Activated CD4-positive, alpha-beta memory T cell treated with anti-CD3 and anti-CD28 coated beads, Interleukin-2, amount 10 ng/mL, durations not matched to agents 7 days and 5 days (primary cell): ENCODE results near the gene COL18A1. TPM values are rescaled to one million over a fixed set of nuclear protein-coding genes. Genes with fewer than 3 reads are reported as not detected.

Experiments
- CTCF ChIA-PET: fragments of 350-600 bp; sonication (Branson Sonifier 250); formaldehyde crosslinking; loops from one replicate; lab custom pipeline; 2021; ENCODE audit warnings: antibody characterized with exemption, inconsistent platforms; lab: Charles Lee
- POLR2A ChIA-PET: fragments of 350-600 bp; sonication (Branson Sonifier 250); formaldehyde crosslinking; loops from one replicate; lab custom pipeline; 2021; ENCODE audit warnings: antibody characterized with exemption; lab: Charles Lee
- DNase-seq: peaks from one replicate; pipeline ENCODE4 v3.0.0-alpha.2; 2020
- H3K27ac Mint-ChIP-seq: one replicate; pipeline ENCODE4 v1.8.0; 2021; ENCODE audit warnings: mild to moderate bottlenecking, mixed read lengths
- H3K27me3 Mint-ChIP-seq: one replicate; pipeline ENCODE4 v1.8.0; 2021; ENCODE audit warnings: mixed read lengths
- H3K36me3 Mint-ChIP-seq: one replicate; pipeline ENCODE4 v1.8.0; 2021; ENCODE audit warnings: low read depth, mixed read lengths
- H3K4me1 Mint-ChIP-seq: one replicate; pipeline ENCODE4 v1.8.0; 2021; ENCODE audit warnings: mixed read lengths
- H3K4me3 Mint-ChIP-seq: one replicate; pipeline ENCODE4 v1.8.0; 2021; ENCODE audit warnings: mild to moderate bottlenecking, mixed read lengths
- H3K9me3 Mint-ChIP-seq: one replicate; pipeline ENCODE4 v1.8.0; 2021; ENCODE audit warnings: mixed read lengths
- total RNA-seq, 2 experiments: library from RNA; stranded (reverse); gene quantifications; one replicate each; pipeline ENCODE4 v1.2.3, GENCODE V29; 2021

COL18A1 gene
- total RNA-seq, 2 experiments from 2014 or later, result 2.2 to 3.9 TPM

GRCh38 chr21:45450423-45451090 lies 45.6 kb downstream of the COL18A1 start:
- POLR2A ChIA-PET, result no interaction called here
- H3K4me1 Mint-ChIP-seq, result no peaks in the 10 kb centered on the region

GRCh38 chr21:45451091-45451740 lies 46.3 kb downstream of the COL18A1 start:
- H3K9me3 Mint-ChIP-seq, result peaks cover 12% of the 10 kb centered on the region
- no peaks in the 10 kb centered on the region for H3K36me3 Mint-ChIP-seq
- H3K4me3 Mint-ChIP-seq, result no peak overlapping the region
- H3K4me1 Mint-ChIP-seq, result no peaks in the 10 kb centered on the region
- CTCF ChIA-PET, result no interaction called here
- POLR2A ChIA-PET, result no interaction called here
- peaks cover 6% of the 10 kb centered on the region for H3K27me3 Mint-ChIP-seq
- no peak overlapping the region for H3K27ac Mint-ChIP-seq
- DNase-seq, result no peak

More at GRCh38 chr21:45450423-45451090, 45.6 kb downstream of the COL18A1 start:
- Mint-ChIP-seq H3K27ac (no peak overlapping the region), H3K4me3 (no peak overlapping the region), H3K9me3 (peaks cover 12% of the 10 kb centered on the region), H3K27me3 (peaks cover 11% of the 10 kb centered on the region), H3K36me3 (no peaks in the 10 kb centered on the region)
- DNase-seq, result no peak
- CTCF ChIA-PET, result no interaction called here

- Mint-ChIP-seq H3K9me3 (peaks cover 12% of the 10 kb centered on the region), H3K36me3 (no peaks in the 10 kb centered on the region), H3K4me1 (no peaks in the 10 kb centered on the region), H3K4me3 (no peak overlapping the region), H3K27ac (no peak overlapping the region), H3K27me3 (peaks cover 5% of the 10 kb centered on the region)
- ChIA-PET CTCF (no interaction called here), POLR2A (no interaction called here)
- no peak for DNase-seq
These were observed 46.8 kb downstream of the COL18A1 start for GRCh38 chr21:45451771-45452182.

GRCh38 chr21:45452696-45453307 lies 47.8 kb downstream of the COL18A1 start:
- H3K27me3 Mint-ChIP-seq, result peaks cover 5% of the 10 kb centered on the region
- H3K4me3 Mint-ChIP-seq, result no peak overlapping the region
- H3K27ac Mint-ChIP-seq, result no peak overlapping the region
- ChIA-PET CTCF (no interaction called here), POLR2A (no interaction called here)
- DNase-seq, result no peak
- no peaks in the 10 kb centered on the region for H3K4me1 Mint-ChIP-seq
- H3K9me3 Mint-ChIP-seq, result peaks cover 12% of the 10 kb centered on the region
- no peaks in the 10 kb centered on the region for H3K36me3 Mint-ChIP-seq

GRCh38 chr21:45453308-45453950 lies 48.5 kb downstream of the COL18A1 start:
- DNase-seq, result no peak
- Mint-ChIP-seq H3K36me3 (no peaks in the 10 kb centered on the region), H3K27ac (no peak overlapping the region), H3K4me1 (no peaks in the 10 kb centered on the region), H3K4me3 (no peak overlapping the region), H3K27me3 (peaks cover under 1% of the 10 kb centered on the region), H3K9me3 (peaks cover 12% of the 10 kb centered on the region)
- ChIA-PET POLR2A (no interaction called here), CTCF (no interaction called here)

GRCh38 chr21:45454060-45454925 lies 49.3 kb downstream of the COL18A1 start:
- H3K27ac Mint-ChIP-seq, result no peak overlapping the region
- no peaks in the 10 kb centered on the region for H3K36me3 Mint-ChIP-seq
- H3K27me3 Mint-ChIP-seq, result no peaks in the 10 kb centered on the region
- no peak overlapping the region for H3K4me3 Mint-ChIP-seq
- no peaks in the 10 kb centered on the region for H3K4me1 Mint-ChIP-seq
- POLR2A ChIA-PET, result no interaction called here
- DNase-seq, result no peak
- H3K9me3 Mint-ChIP-seq, result peaks cover 12% of the 10 kb centered on the region
- CTCF ChIA-PET, result no interaction called here

- no peak overlapping the region for H3K4me3 Mint-ChIP-seq
- H3K36me3 Mint-ChIP-seq, result no peaks in the 10 kb centered on the region
- no peak for DNase-seq
- POLR2A ChIA-PET, result no interaction called here
- H3K9me3 Mint-ChIP-seq, result peaks cover 12% of the 10 kb centered on the region
- H3K27ac Mint-ChIP-seq, result no peak overlapping the region
- CTCF ChIA-PET, result no interaction called here
- no peaks in the 10 kb centered on the region for H3K4me1 Mint-ChIP-seq
- H3K27me3 Mint-ChIP-seq, result no peaks in the 10 kb centered on the region
These were observed 50.1 kb downstream of the COL18A1 start for GRCh38 chr21:45454926-45455673.

- DNase-seq, result no peak
- peaks cover 12% of the 10 kb centered on the region for H3K9me3 Mint-ChIP-seq
- CTCF ChIA-PET, result no interaction called here
- H3K4me1 Mint-ChIP-seq, result no peaks in the 10 kb centered on the region
- POLR2A ChIA-PET, result no interaction called here
- H3K4me3 Mint-ChIP-seq, result no peak overlapping the region
- H3K27ac Mint-ChIP-seq, result no peak overlapping the region
- H3K36me3 Mint-ChIP-seq, result no peaks in the 10 kb centered on the region
- H3K27me3 Mint-ChIP-seq, result no peaks in the 10 kb centered on the region
These were observed 51.0 kb downstream of the COL18A1 start for GRCh38 chr21:45455674-45456583.

- Mint-ChIP-seq H3K36me3 (no peaks in the 10 kb centered on the region), H3K4me1 (no peaks in the 10 kb centered on the region), H3K27me3 (no peaks in the 10 kb centered on the region), H3K27ac (no peak overlapping the region), H3K4me3 (no peak overlapping the region), H3K9me3 (peaks cover 12% of the 10 kb centered on the region)
- DNase-seq, result no peak
- ChIA-PET CTCF (no interaction called here), POLR2A (no interaction called here)
These were observed 51.7 kb downstream of the COL18A1 start for GRCh38 chr21:45456584-45457160.

GRCh38 chr21:45457161-45457831 lies 52.3 kb downstream of the COL18A1 start:
- CTCF ChIA-PET, result no interaction called here
- POLR2A ChIA-PET, result no interaction called here
- Mint-ChIP-seq H3K27ac (no peak overlapping the region), H3K27me3 (peaks cover 4% of the 10 kb centered on the region), H3K4me1 (no peaks in the 10 kb centered on the region), H3K4me3 (no peak overlapping the region), H3K36me3 (no peaks in the 10 kb centered on the region), H3K9me3 (peaks cover 11% of the 10 kb centered on the region)
- no peak for DNase-seq

GRCh38 chr21:45457832-45458172 lies 52.8 kb downstream of the COL18A1 start:
- H3K27me3 Mint-ChIP-seq, result peaks cover 9% of the 10 kb centered on the region
- ChIA-PET POLR2A (no interaction called here), CTCF (no interaction called here)
- no peak for DNase-seq
- no peak overlapping the region for H3K4me3 Mint-ChIP-seq
- H3K9me3 Mint-ChIP-seq, result peaks cover 6% of the 10 kb centered on the region
- H3K4me1 Mint-ChIP-seq, result no peaks in the 10 kb centered on the region
- H3K36me3 Mint-ChIP-seq, result no peaks in the 10 kb centered on the region
- no peak overlapping the region for H3K27ac Mint-ChIP-seq
